Measurements from ENCODE around the gene HEMGN. TPM values are rescaled to one million over a fixed set of nuclear protein-coding genes. Genes with fewer than 3 reads are reported as not detected.

The HEMGN gene
- total and polyA plus RNA-seq, 2 donors (not counting 1 experiment from before 2014, with no cell fraction given), result not detected

DNA sequence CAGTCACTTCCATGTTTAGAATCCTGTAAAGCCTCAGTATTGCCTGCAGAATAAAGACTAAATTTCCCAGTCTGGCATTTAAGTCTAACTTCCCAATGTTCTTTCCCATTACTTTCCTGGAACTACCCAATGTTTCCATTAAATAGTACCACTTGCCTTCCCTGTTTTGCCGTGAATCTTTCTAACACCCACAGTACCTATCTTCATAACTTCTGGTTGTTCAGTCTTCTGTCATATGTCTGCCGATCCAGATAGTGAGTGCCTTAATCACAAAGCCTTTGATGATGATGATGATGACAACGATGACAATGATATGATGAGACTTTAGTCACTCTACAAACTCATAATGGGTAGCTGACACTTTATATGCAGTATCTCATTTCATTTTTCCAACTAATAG lies 6.6 kb upstream of the HEMGN start:
- DNase-seq (ENCODE audit: low read depth in 2 of 2), result no peak
- Histone ChIP-seq H3K79me2 (ENCODE audit: control insufficient read depth, insufficient read depth, low read length) (no peaks in the 10 kb centered on the region), H3K9me3 (ENCODE audit: control insufficient read depth, insufficient read depth, low read depth, low read length) (no peaks in the 10 kb centered on the region), H3K4me1 (ENCODE audit: control insufficient read depth, extremely low read depth, insufficient read depth, low read length) (no peaks in the 10 kb centered on the region), H3K27ac (ENCODE audit: insufficient read depth, low read length) (no peak overlapping the region), H4K20me1 (ENCODE audit: control insufficient read depth, extremely low read depth, insufficient read depth, low read length) (no peaks in the 10 kb centered on the region), H3K9ac (ENCODE audit: insufficient read depth, low read length) (no peak overlapping the region), H3K4me2 (ENCODE audit: extremely low read depth, insufficient read depth, low read length) (no peak overlapping the region), H3K36me3 (ENCODE audit: control insufficient read depth, insufficient read depth, low read length) (no peaks in the 10 kb centered on the region), H2AFZ (ENCODE audit: low read length) (no peak overlapping the region), H3K27me3 (ENCODE audit: control insufficient read depth, insufficient read depth, low read length) (peaks cover 16% of the 10 kb centered on the region), H3K4me3 (replicated peaks in 1 of 4; ENCODE audit: control extremely low read depth in 1 of 4, insufficient read depth in 1 of 4, low read depth in 3 of 4, low read length in 4 of 4) (no peak overlapping the region)
- TF ChIP-seq, protein P1, sequence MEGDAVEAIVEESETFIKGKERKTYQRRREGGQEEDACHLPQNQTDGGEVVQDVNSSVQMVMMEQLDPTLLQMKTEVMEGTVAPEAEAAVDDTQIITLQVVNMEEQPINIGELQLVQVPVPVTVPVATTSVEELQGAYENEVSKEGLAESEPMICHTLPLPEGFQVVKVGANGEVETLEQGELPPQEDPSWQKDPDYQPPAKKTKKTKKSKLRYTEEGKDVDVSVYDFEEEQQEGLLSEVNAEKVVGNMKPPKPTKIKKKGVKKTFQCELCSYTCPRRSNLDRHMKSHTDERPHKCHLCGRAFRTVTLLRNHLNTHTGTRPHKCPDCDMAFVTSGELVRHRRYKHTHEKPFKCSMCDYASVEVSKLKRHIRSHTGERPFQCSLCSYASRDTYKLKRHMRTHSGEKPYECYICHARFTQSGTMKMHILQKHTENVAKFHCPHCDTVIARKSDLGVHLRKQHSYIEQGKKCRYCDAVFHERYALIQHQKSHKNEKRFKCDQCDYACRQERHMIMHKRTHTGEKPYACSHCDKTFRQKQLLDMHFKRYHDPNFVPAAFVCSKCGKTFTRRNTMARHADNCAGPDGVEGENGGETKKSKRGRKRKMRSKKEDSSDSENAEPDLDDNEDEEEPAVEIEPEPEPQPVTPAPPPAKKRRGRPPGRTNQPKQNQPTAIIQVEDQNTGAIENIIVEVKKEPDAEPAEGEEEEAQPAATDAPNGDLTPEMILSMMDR (conservative IDR thresholded peaks at IDR 0.05 in 1 of 2, IDR thresholded peaks at IDR 0.05 in 1 of 2; ENCODE audit: low read depth in 1 of 2, low read length in 2 of 2), result no peak
- no peak for TF ChIP-seq EZH2 (IDR thresholded peaks at IDR 0.05; ENCODE audit: low read length, missing control alignments)

DNA sequence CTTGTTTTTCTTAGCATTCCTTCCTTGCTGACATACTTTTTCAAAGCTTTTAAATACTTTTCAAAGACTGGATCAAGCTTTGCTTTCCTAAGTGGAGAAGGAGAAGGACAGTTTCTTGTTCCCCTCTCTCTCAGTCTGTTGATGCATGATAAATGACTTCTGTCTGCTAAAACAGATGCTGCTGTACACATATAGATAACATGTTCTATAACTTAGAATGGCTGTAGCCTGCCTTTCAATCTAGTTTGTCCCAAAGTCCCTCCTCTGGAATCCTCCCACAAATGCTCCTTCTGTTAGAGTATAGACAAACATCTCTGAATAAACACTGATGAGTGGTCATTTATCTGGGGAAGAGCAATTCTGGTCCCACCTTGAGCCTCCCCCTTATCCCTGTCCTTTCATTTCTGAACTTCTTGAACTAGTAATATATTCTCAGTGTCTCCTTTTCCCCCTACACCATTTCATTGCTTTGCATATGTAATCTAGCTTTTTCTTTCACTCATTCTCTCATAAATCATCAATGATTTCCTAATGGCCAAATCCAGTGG lies 5.4 kb upstream of the HEMGN start:
- H3K27ac ChIP-seq (ENCODE audit: insufficient read depth, low read length), result no peak overlapping the region
- H3K4me3 ChIP-seq (replicated peaks in 1 of 4; ENCODE audit: control extremely low read depth in 1 of 4, insufficient read depth in 1 of 4, low read depth in 3 of 4, low read length in 4 of 4), result no peak overlapping the region
- H3K4me1 ChIP-seq (ENCODE audit: control insufficient read depth, extremely low read depth, insufficient read depth, low read length), result no peaks in the 10 kb centered on the region
- no peak overlapping the region for H3K4me2 ChIP-seq (ENCODE audit: extremely low read depth, insufficient read depth, low read length)
- H3K9ac ChIP-seq (ENCODE audit: insufficient read depth, low read length), result no peak overlapping the region
- H3K27me3 ChIP-seq (ENCODE audit: control insufficient read depth, insufficient read depth, low read length), result peaks cover 26% of the 10 kb centered on the region
- H2AFZ ChIP-seq (ENCODE audit: low read length), result no peak overlapping the region
- H3K79me2 ChIP-seq (ENCODE audit: control insufficient read depth, insufficient read depth, low read length), result no peaks in the 10 kb centered on the region
- H4K20me1 ChIP-seq (ENCODE audit: control insufficient read depth, extremely low read depth, insufficient read depth, low read length), result no peaks in the 10 kb centered on the region
- no peaks in the 10 kb centered on the region for H3K36me3 ChIP-seq (ENCODE audit: control insufficient read depth, insufficient read depth, low read length)
- TF ChIP-seq, protein P1 (conservative IDR thresholded peaks at IDR 0.05 in 1 of 2, IDR thresholded peaks at IDR 0.05 in 1 of 2; ENCODE audit: low read depth in 1 of 2, low read length in 2 of 2), result no peak
- no peak for TF ChIP-seq EZH2 (IDR thresholded peaks at IDR 0.05; ENCODE audit: low read length, missing control alignments)
- no peaks in the 10 kb centered on the region for H3K9me3 ChIP-seq (ENCODE audit: control insufficient read depth, insufficient read depth, low read depth, low read length)
- no peak for DNase-seq (ENCODE audit: low read depth in 2 of 2)

DNA sequence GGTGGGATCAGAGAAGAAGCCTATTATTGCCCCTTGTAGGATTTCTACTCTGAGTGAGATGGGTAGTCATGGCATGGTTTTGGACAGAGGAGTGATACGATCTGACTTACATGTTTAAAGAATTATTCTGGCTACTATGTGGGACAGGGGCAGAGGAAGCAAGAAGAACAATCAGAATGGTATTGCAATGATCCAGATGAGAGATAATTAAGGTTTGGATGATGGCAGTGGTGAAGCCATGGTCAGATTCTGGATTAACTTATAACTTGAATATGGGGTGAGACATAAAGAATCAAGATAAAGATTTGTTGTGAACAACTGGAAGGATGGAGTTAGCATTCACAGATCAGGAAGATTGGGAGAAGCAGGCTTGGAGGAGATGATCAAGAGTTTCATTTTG lies 3.4 kb upstream of the HEMGN start:
- Histone ChIP-seq H3K27me3 (ENCODE audit: control insufficient read depth, insufficient read depth, low read length) (peaks cover 38% of the 10 kb centered on the region), H2AFZ (ENCODE audit: low read length) (no peak overlapping the region), H3K9ac (ENCODE audit: insufficient read depth, low read length) (no peak overlapping the region), H3K9me3 (ENCODE audit: control insufficient read depth, insufficient read depth, low read depth, low read length) (no peaks in the 10 kb centered on the region), H3K4me1 (ENCODE audit: control insufficient read depth, extremely low read depth, insufficient read depth, low read length) (no peaks in the 10 kb centered on the region), H3K4me3 (replicated peaks in 1 of 4; ENCODE audit: control extremely low read depth in 1 of 4, insufficient read depth in 1 of 4, low read depth in 3 of 4, low read length in 4 of 4) (no peak overlapping the region), H3K4me2 (ENCODE audit: extremely low read depth, insufficient read depth, low read length) (no peak overlapping the region), H3K27ac (ENCODE audit: insufficient read depth, low read length) (no peak overlapping the region), H3K79me2 (ENCODE audit: control insufficient read depth, insufficient read depth, low read length) (no peaks in the 10 kb centered on the region), H4K20me1 (ENCODE audit: control insufficient read depth, extremely low read depth, insufficient read depth, low read length) (no peaks in the 10 kb centered on the region), H3K36me3 (ENCODE audit: control insufficient read depth, insufficient read depth, low read length) (no peaks in the 10 kb centered on the region)
- TF ChIP-seq, protein P1 (conservative IDR thresholded peaks at IDR 0.05 in 1 of 2, IDR thresholded peaks at IDR 0.05 in 1 of 2; ENCODE audit: low read depth in 1 of 2, low read length in 2 of 2), result no peak
- TF ChIP-seq EZH2 (IDR thresholded peaks at IDR 0.05; ENCODE audit: low read length, missing control alignments), result no peak
- no peak for DNase-seq (ENCODE audit: low read depth in 2 of 2)
